Hematopoietic multipotent progenitor cell treated with erythropoietin and hydrocortisone succinate and interleukin-3 and kit ligand, for 17 days (in vitro differentiated cells): Measurements from ENCODE around the gene SLC28A2.
"Not testable (repeated sequence)": the region's sequence is repeated elsewhere in the genome, so short reads cannot be mapped to it uniquely, and the experiment has no call there.

ENCODE experiments used
- DNase-seq: peaks from one replicate; pipeline ENCODE4 v3.0.0-alpha.2; 2015; ENCODE audit warnings: low spot score

The SLC28A2 gene

DNA sequence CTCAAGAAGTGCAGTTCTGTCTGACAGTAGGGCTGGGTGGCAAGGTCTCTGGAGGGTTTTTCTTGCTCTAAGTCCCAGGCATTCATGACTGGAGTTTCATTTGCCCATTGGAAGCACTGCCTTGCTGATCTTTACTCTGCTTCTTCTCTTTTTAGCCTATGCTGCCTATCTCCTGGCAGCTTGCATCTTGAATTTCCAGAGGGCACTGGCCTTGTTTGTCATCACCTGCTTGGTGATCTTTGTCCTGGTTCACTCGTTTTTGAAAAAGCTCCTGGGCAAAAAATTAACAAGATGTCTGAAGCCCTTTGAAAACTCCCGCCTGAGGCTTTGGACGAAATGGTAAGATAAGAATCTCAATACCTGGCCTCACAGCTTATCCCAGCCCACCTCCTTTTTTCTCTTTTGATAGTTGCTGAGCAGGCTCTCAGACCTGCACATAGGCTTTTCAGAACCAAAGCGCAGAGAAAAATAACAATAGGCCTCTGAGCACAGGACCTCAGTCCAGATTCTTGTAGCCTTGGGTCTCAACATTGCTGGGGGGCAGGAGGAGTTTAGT, 10.9 kb downstream of the SLC28A2 start:
- no peak for DNase-seq

DNA sequence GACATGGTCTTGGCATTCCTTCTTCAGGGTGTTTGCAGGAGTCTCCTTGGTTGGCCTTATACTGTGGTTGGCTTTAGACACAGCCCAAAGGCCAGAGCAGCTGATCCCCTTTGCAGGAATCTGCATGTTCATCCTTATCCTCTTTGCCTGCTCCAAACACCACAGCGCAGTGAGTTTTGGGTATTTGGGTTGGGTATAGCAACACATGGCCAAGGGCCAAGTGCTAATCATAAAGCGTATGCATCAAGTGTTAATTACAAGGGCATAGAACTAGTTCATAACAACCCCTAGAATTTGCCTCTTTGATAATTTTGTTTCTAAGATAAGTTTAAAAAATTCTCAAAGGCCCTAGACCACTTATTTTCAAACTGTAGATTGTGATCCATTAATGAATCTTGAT, 11.8 kb downstream of the SLC28A2 start:
- no peak for DNase-seq

- no peak for DNase-seq
Observed at GRCh38 chr15:45265506-45265905, 13.5 kb downstream of the SLC28A2 start.

DNA sequence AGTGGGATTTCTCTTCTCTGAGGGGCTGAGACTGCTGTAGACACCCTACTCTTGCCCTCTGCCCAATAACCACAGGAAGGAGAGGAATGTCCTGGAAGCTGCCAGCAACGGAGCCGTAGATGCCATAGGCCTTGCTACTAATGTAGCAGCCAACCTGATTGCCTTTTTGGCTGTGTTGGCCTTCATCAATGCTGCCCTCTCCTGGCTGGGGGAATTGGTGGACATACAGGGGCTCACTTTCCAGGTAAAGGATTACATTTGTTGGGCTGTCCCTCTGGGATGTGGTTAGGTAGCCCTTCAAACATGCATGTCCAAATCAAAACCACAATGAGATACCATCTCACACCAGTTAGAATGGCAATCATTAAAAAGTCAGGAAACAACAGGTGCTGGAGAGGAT, 16.1 kb downstream of the SLC28A2 start:
- DNase-seq: no peak

DNA sequence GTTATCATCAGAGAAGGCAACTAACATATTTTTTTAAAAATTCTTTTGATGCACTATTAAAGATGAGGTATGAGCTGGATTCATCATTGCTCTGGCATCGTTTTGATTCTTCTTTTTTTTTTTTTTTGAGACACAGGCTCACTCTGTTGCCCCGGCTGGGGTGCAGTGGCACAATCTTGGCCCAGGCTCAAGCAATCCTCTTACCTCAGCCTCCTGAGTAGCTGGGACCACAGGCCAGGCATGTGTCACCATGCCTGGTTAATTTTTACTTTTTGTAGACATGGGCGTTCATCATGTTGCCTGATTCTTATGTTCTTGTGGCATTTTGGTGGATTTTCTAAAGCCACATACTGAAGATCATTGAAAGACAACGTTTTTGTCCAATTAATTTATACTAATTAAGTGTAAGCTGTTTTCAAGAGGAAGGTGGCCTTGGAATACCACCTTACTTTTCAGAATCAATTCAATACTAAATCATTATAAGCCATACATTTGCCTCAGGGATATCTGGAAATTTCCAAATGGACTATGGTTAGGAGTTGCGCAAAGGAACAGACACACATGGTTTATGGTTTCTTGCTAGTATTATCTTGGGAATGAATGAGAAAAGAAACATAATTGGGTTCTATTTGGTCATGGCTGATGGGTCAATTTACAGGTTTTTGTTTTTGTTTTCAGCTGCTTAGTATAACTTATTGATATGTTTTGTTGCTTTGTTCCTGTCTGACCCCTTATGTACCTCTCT, 22.8 kb downstream of the SLC28A2 start:
- DNase-seq: no peak

DNA sequence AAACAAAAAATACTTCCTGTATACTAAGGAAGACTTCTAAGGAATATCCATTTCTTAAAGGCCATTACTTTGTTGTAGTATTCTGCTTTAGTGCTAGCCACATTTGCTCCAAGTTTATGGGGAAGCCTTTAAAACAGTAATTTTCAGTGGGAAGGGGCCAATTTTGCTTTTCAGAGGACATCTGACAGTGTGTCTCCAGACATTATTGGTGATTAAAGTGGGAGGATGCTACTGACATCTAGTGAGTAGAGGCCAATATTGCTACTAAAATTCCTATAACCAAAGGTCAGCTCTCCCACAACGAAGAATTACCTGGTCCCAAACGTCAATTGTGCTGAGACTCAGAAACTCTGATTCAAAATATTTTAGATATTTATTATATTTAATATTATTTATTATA, 24.8 kb downstream of the SLC28A2 start:
- DNase-seq: no peak

DNA sequence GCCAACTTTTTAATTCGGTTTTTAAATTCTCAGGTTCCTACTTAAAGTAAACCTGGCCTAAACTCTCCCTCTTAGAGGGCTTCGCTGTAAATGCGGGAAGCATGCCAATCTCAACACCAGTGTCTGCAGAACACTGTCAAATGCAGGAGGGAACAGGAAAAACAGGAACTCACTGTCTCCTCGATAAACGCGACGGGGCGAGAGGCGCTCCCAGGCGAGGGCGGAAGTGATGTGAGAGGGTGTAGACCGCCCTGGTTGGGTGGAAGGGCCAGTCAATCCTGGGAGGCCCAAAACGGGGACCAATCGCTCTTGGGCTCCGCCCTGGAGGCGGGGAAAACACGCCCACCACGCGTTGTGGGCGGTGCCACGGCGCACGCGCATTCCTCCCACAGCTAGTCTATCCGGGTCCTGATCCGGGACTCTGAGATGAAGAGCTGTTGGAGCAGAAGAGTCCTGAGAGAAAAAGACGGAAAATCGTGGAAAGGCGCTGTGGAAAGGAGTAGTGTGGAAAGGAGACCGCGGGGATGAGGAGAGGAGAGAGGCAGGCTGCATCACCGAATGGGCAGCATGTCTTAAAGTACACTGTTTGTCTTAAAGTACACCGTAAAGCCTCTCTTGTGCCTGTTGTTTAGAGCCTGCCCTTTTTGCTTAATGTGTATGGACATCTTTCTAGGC, 27.1 kb downstream of the SLC28A2 start:
- peak; percentile 93 for DNase-seq

DNA sequence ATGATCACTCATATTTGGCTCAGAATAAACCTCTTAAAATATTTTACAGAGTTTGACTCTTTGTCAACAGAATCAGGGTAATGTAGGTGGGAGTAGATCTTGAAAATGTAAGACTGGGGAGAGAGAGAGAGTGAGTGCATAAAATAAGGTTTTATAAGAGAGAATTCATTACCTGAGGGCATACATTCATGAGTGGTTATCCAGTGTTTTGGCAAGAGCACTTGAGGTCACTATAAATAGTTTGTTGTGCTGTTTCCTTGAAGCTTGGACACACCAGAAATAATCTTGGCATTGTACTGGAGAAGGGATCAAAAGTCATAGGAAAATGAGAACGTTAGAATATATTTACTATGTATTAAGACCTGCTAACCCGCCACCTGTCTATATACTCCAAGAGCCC, 33.4 kb downstream of the SLC28A2 start:
- DNase-seq: no peak

- no peak for DNase-seq
Observed at GRCh38 chr15:45287390-45287956, 35.4 kb downstream of the SLC28A2 start.

DNA sequence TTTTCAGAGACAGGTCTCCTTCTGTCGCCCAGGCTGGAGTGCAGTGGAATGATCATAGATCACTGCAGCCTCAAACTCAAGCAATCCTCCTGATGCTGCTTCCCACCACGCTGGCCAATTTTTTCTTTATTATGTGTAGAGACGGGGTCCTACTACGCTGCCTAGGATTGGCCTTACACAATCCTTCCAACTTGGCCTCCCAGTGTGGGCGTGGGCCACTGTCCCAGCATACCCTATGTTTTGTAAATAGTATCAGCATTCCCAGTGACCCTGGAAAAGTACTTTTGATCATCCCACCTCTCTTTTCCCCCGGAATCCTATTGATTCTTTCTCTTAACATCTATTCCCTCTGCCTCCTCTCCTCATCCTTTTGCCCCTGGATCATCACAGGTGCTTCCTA, 36.9 kb downstream of the SLC28A2 start:
- no peak for DNase-seq

DNA sequence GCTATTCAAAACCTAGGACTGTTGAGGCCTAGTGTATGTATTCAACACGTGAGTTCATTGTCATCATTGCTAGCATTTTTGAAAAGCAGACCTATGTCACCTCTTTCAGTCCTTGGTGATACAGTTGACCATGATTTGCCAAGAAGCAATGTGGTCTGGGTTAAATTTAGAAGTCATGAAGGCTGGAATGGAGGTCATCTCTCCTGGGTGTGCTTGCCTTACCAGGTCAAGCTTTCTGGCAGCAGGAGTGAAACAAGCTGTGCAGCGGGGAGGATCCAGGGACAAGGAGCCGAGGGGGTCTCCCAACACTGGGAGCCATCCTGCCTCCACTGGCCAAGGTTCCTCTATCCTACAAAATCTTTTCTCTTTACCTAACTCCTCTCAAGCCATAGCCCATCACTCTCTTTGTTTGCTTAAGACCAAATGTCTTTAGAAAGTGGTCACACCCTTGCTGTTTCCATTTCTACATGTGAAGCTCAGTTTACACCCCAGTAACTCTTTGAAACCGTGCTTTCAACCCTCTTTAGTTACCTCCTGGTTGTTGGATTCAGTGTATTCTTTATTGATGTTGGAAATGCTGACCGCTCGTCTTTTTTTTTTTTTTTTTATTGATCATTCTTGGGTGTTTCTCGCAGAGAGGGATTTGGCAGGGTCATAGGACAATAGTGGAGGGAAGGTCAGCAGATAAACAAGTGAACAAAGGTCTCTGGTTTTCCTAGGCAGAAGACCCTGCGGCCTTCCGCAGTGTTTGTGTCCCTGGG, 40.0 kb downstream of the SLC28A2 start:
- no peak for DNase-seq

DNA sequence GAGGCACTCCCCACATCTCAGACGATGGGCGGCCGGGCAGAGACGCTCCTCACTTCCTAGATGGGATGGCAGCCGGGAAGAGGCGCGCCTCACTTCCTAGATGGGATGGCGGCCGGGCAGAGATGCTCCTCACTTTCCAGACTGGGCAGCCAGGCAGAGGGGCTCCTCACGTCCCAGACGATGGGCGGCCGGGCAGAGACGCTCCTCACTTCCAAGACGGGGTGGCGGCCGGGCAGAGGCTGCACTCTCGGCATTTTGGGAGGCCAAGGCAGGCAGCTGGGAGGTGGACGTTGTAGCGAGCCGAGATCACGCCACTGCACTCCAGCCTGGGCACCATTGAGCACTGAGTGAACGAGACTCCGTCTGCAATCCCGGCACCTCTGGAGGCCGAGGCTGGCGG, 41.3 kb downstream of the SLC28A2 start:
- not testable (repeated sequence) for DNase-seq

DNA sequence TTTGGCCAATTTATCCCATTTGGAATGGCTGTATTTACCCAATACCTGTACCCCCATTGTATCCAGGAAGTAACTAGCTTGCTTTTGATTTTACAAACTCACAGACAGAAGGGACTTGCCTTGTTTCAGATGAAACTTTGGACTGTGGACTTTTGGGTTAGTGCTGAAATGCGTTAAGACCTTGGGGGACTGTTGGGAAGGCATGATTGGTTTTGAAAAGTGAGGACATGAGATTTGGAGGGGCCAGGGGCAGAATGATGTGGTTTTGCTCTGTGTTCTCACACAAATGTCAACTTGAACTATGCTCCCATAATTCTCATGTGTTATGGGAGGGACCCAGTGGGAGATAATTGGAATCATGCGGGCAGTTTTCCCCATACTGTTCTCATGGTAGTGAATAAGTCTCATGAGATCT, 46.9 kb downstream of the SLC28A2 start:
- DNase-seq: not testable (repeated sequence)

DNA sequence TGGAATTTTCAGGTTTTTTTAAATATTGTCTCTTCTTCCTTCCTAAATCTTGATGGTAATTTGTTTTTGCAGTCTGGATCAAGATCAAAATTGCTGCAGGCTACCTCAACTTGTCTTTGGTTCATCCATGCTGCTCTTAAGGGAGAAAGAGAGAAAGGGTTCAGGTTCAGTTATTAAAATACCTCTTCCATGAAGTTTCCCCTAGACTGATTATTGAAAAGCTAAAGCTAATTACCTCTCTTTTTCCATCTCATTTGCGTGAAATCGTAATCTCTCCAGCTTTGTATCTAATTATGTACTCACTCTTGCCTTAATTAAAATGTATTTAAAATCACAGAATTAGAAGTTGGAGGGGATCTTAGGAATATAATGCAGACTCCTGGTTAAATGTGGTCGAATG, 52.7 kb downstream of the SLC28A2 start:
- DNase-seq: no peak

DNA sequence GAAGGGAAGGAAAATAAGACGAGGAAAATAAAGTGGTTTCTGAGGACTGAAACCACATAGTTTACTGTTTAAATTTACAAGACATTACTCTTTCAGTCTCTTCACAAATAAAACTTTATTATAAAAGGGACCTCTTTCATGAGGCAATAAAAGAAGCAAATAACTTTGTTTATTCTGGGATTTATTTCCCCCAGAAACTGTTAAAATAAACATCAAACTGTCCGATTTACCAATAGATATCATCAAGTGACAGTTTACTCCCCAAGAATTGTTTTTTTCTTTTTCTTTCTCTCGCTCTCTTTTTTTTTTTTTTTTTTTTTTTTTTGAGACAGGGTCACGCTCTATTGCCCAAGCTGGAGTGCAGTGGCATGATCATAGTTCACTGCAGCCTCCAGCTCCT, 54.1 kb downstream of the SLC28A2 start:
- DNase-seq: no peak

GRCh38 chr15:45307230-45307924, 55.3 kb downstream of the SLC28A2 start:
- no peak for DNase-seq

- DNase-seq: not testable (repeated sequence)
Observed at GRCh38 chr15:45314117-45314516, 62.1 kb downstream of the SLC28A2 start.

- no peak for DNase-seq
Observed at GRCh38 chr15:45314960-45315359, 62.9 kb downstream of the SLC28A2 start.

GRCh38 chr15:45319472-45320214, 67.6 kb downstream of the SLC28A2 start:
- DNase-seq: no peak

GRCh38 chr15:45320581-45321205, 68.7 kb downstream of the SLC28A2 start:
- DNase-seq: no peak

- DNase-seq: no peak
Observed at GRCh38 chr15:45326280-45326679, 74.2 kb downstream of the SLC28A2 start.
